H9 (cell line): ENCODE data around the gene ADAMTSL3. TPM values are rescaled to one million over a fixed set of nuclear protein-coding genes. Genes with fewer than 3 reads are reported as not detected.

Experiments
- DNase-seq: peaks from one replicate; pipeline ENCODE4 v3.0.0-alpha.2; 2017
- H2AFZ ChIP-seq: one replicate; pipeline ENCODE4 v1.6.1; 2013; ENCODE audit warnings: mild to moderate bottlenecking, low read length, control low read depth, moderate library complexity
- H2AK5ac ChIP-seq: 2 replicates; pipeline ENCODE4 v1.6.1; 2013; ENCODE audit warnings: low read length, control low read depth, mixed read lengths; ENCODE audit not compliant: insufficient read length
- H2BK120ac ChIP-seq: one replicate; pipeline ENCODE4 v1.6.1; 2013; ENCODE audit warnings: low read depth, mild to moderate bottlenecking, low read length, control low read depth, inconsistent platforms; ENCODE audit not compliant: poor library complexity, severe bottlenecking
- H2BK12ac ChIP-seq: 2 replicates; pipeline ENCODE4 v1.6.1; 2013; ENCODE audit warnings: low read length, control low read depth, mixed read lengths, low read depth; ENCODE audit not compliant: insufficient read length
- H2BK15ac ChIP-seq: 2 replicates; pipeline ENCODE4 v1.6.1; 2013; ENCODE audit warnings: low read depth, low read length, control low read depth
- H2BK20ac ChIP-seq: one replicate; pipeline ENCODE4 v1.6.1; 2013; ENCODE audit warnings: low read depth, mild to moderate bottlenecking, low read length, control low read depth, inconsistent platforms; ENCODE audit not compliant: poor library complexity, severe bottlenecking
- H2BK5ac ChIP-seq: 2 replicates; pipeline ENCODE4 v1.6.1; 2013; ENCODE audit warnings: low read length, control low read depth, mixed read lengths; ENCODE audit not compliant: insufficient read length
- H3K14ac ChIP-seq: 2 replicates; pipeline ENCODE4 v1.6.1; 2013; ENCODE audit warnings: low read length, control low read depth; ENCODE audit not compliant: insufficient read depth
- H3K18ac ChIP-seq: 2 replicates; pipeline ENCODE4 v1.6.1; 2013; ENCODE audit warnings: low read depth, mild to moderate bottlenecking, mixed read lengths, low read length, control low read depth; ENCODE audit not compliant: insufficient read length
- H3K23ac ChIP-seq: 2 replicates; pipeline ENCODE4 v1.6.1; 2013; ENCODE audit warnings: low read length, control low read depth, mixed read lengths, low read depth; ENCODE audit not compliant: insufficient read length
- H3K23me2 ChIP-seq: 2 replicates; pipeline ENCODE4 v1.6.1; 2013; ENCODE audit warnings: low read depth, mild to moderate bottlenecking, mixed read lengths, low read length, control low read depth; ENCODE audit not compliant: insufficient read length, poor library complexity, severe bottlenecking
- H3K27ac ChIP-seq: 2 replicates; pipeline ENCODE4 v1.5.1; 2013; ENCODE audit warnings: low read length, control low read depth, mixed read lengths, low read depth; ENCODE audit not compliant: insufficient read length
- H3K27me3 ChIP-seq: 2 replicates; pipeline ENCODE4 v1.6.1; 2013; ENCODE audit warnings: low read length, control low read depth, inconsistent platforms; ENCODE audit not compliant: insufficient read depth
- H3K4ac ChIP-seq: 2 replicates; pipeline ENCODE4 v1.6.1; 2013; ENCODE audit warnings: low read depth, mild to moderate bottlenecking, control low read depth, inconsistent platforms, low read length, moderate library complexity
- H3K4me1 ChIP-seq: 2 replicates; pipeline ENCODE4 v1.6.1; 2013; ENCODE audit warnings: low read length, control low read depth, inconsistent platforms; ENCODE audit not compliant: insufficient read depth
- H3K4me2 ChIP-seq: 2 replicates; pipeline ENCODE4 v1.6.1; 2013; ENCODE audit warnings: low read length, control low read depth, mixed read lengths; ENCODE audit not compliant: insufficient read length, insufficient read depth
- H3K56ac ChIP-seq: 2 replicates; pipeline ENCODE4 v1.6.1; 2013; ENCODE audit warnings: low read depth, mild to moderate bottlenecking, mixed read lengths, low read length, control low read depth; ENCODE audit not compliant: insufficient read length
- H3K79me1 ChIP-seq: 2 replicates; pipeline ENCODE4 v1.6.1; 2013; ENCODE audit warnings: low read depth, mild to moderate bottlenecking, moderate library complexity, low read length, control low read depth, inconsistent platforms; ENCODE audit not compliant: insufficient read depth, poor library complexity, severe bottlenecking
- H3K79me2 ChIP-seq: 2 replicates; pipeline ENCODE4 v1.6.1; 2013; ENCODE audit warnings: low read length, control low read depth, inconsistent platforms; ENCODE audit not compliant: insufficient read depth
- H3K9ac ChIP-seq: 2 replicates; pipeline ENCODE4 v1.6.1; 2013; ENCODE audit warnings: low read length, control low read depth, mixed read lengths; ENCODE audit not compliant: insufficient read length; ENCODE audit errors: extremely low read depth
- H3K9me3 ChIP-seq: one replicate; pipeline ENCODE4 v1.6.1; 2013; ENCODE audit warnings: low read depth, low read length, inconsistent platforms; ENCODE audit not compliant: control insufficient read depth
- H3T11ph ChIP-seq: one replicate; pipeline ENCODE4 v1.6.1; 2013; ENCODE audit warnings: mild to moderate bottlenecking, low read length, control low read depth, inconsistent platforms
- H4K20me1 ChIP-seq: one replicate; pipeline ENCODE4 v1.6.1; 2013; ENCODE audit not compliant: control insufficient read depth, insufficient read length, insufficient read depth
- H4K5ac ChIP-seq: 2 replicates; pipeline ENCODE4 v1.6.1; 2013; ENCODE audit warnings: low read depth, mild to moderate bottlenecking, mixed read lengths, low read length, control low read depth; ENCODE audit not compliant: insufficient read length
- H4K8ac ChIP-seq: replicated peaks from 2 replicates; pipeline ENCODE4 v1.6.1; 2013; ENCODE audit warnings: low read length, control low read depth, mixed read lengths, low read depth; ENCODE audit not compliant: insufficient read length
- H4K91ac ChIP-seq: 2 replicates; pipeline ENCODE4 v1.6.1; 2013; ENCODE audit warnings: low read depth, mild to moderate bottlenecking, moderate library complexity, mixed read lengths, low read length, control low read depth; ENCODE audit not compliant: insufficient read length
- H3K27ac Mint-ChIP-seq, 3 experiments: 2 replicates in 2 of 3; 3 replicates in 1 of 3; pipeline ENCODE4 v1.8.0; 2020 to 2021; ENCODE audit warnings: mixed read lengths in 3 of 3, mild to moderate bottlenecking in 1 of 3, moderate library complexity in 1 of 3
- H3K27me3 Mint-ChIP-seq: 2 replicates; pipeline ENCODE4 v1.8.0; 2021; ENCODE audit warnings: low read depth, mild to moderate bottlenecking, moderate library complexity, mixed read lengths
- H3K36me3 Mint-ChIP-seq, 3 experiments: 2 replicates in 2 of 3; 3 replicates in 1 of 3; pipeline ENCODE4 v1.8.0; 2020 to 2021; ENCODE audit warnings: low read depth in 3 of 3, mixed read lengths in 3 of 3; ENCODE audit not compliant: insufficient read depth in 1 of 3
- H3K4me1 Mint-ChIP-seq, 2 experiments: 2 replicates each; pipeline ENCODE4 v1.8.0; 2020; ENCODE audit warnings: mixed read lengths in 2 of 2
- H3K4me3 Mint-ChIP-seq, 2 experiments: 2 replicates in 1 of 2; 3 replicates in 1 of 2; pipeline ENCODE4 v1.8.0; 2020 to 2021; ENCODE audit warnings: mild to moderate bottlenecking in 2 of 2, mixed read lengths in 2 of 2, moderate library complexity in 1 of 2
- H3K9me3 Mint-ChIP-seq, 2 experiments: 2 replicates in 1 of 2; 3 replicates in 1 of 2; pipeline ENCODE4 v1.8.0; 2020; ENCODE audit warnings: mild to moderate bottlenecking in 2 of 2, mixed read lengths in 2 of 2, moderate library complexity in 1 of 2
- CTCF ChIP-seq: fragments of 200-600 bp; sonication (generic); conservative IDR thresholded peaks from 3 replicates; pipeline ENCODE4 v1.8.0; 2021; ENCODE audit warnings: antibody characterized with exemption, mild to moderate bottlenecking
- WGBS: extraction: QIAGEN DNeasy Blood & Tissue Kit; methylation state at CpG from one replicate; pipeline ENCODE4 v1.1.7; 2013; ENCODE audit warnings: missing lambda C conversion rate, low lambda C conversion rate, mixed read lengths; ENCODE audit not compliant: insufficient read length; ENCODE audit errors: extremely low coverage; 5-methylcytosine and 5-hydroxymethylcytosine counted together
- total RNA-seq: library from RNA; stranded (reverse); gene quantifications from 2 replicates; pipeline ENCODE4 v1.2.1, GENCODE V29; 2021

Gene ADAMTSL3
- total RNA-seq, 1 experiment from 2014 or later = 0.39 TPM

GRCh38 chr15:83943849-83944404 lies 290.0 kb downstream of the ADAMTSL3 start:
- no peaks in the 10 kb centered on the region for H3K4me1 ChIP-seq
- H3K23ac ChIP-seq = no peak overlapping the region
- no CpG with 5 or more reads among the region's 4 CpGs for WGBS
- no peak overlapping the region for H4K91ac ChIP-seq
- H3K4me3 Mint-ChIP-seq = no peak overlapping the region
- H4K5ac ChIP-seq = no peak overlapping the region
- no peak overlapping the region for H3K27ac Mint-ChIP-seq
- no peaks in the 10 kb centered on the region for H3K23me2 ChIP-seq
- H2AK5ac ChIP-seq = no peak overlapping the region
- H3K27ac ChIP-seq = no peak overlapping the region
- H4K8ac ChIP-seq = no peak overlapping the region
- H3K79me1 ChIP-seq = no peaks in the 10 kb centered on the region
- no peaks in the 10 kb centered on the region for H3K9me3 ChIP-seq
- H3K56ac ChIP-seq = no peak overlapping the region
- no peak for DNase-seq
- TF ChIP-seq CTCF = no peak
- H2AFZ ChIP-seq = no peak overlapping the region
- H3T11ph ChIP-seq = no peak overlapping the region
- H2BK5ac ChIP-seq = no peak overlapping the region
- H3K36me3 Mint-ChIP-seq = no peaks in the 10 kb centered on the region
- H3K4me1 Mint-ChIP-seq = peaks cover 4 to 10% of the 10 kb centered on the region in 2 experiments
- no peaks in the 10 kb centered on the region for H3K9me3 Mint-ChIP-seq
- H4K20me1 ChIP-seq = no peaks in the 10 kb centered on the region
- H3K9ac ChIP-seq = no peak overlapping the region
- H3K79me2 ChIP-seq = no peaks in the 10 kb centered on the region
- H2BK15ac ChIP-seq = no peak overlapping the region
- no peak overlapping the region for H3K4me2 ChIP-seq
- H3K18ac ChIP-seq = no peak overlapping the region
- no peaks in the 10 kb centered on the region for H3K27me3 ChIP-seq
- no peak overlapping the region for H2BK120ac ChIP-seq
- H3K4ac ChIP-seq = no peak overlapping the region
- no peaks in the 10 kb centered on the region; the same call in none of the 2 replicates for H3K27me3 Mint-ChIP-seq
- no peak overlapping the region for H2BK12ac ChIP-seq
- no peak overlapping the region for H2BK20ac ChIP-seq
- no peak overlapping the region for H3K14ac ChIP-seq
